K562 (cell line): Measurements from ENCODE around the gene CRYZL1. TPM values are rescaled to one million over a fixed set of nuclear protein-coding genes. Genes with fewer than 3 reads are reported as not detected.
A peak's percentile ranks its signal among the peaks of the same experiment; 100 is the strongest.

ENCODE experiments used
- AFF4 ChIP-seq: sonication (generic); formaldehyde crosslinking; IDR thresholded peaks from 2 replicates; pipeline ENCODE4 v1.8.0; 2023; ENCODE audit warnings: mild to moderate bottlenecking, missing genetic modification reagents
- LCOR ChIP-seq: sonication (generic); formaldehyde crosslinking; IDR thresholded peaks from 2 replicates; pipeline ENCODE4 v1.8.0; 2022; ENCODE audit warnings: mild to moderate bottlenecking, missing genetic modification reagents
- POLR2AphosphoS2 ChIP-seq: IDR thresholded peaks from 2 replicates; pipeline ENCODE4 v1.6.1; 2012; ENCODE audit warnings: low read length, improper control_type of control experiment
- RBM39 ChIP-seq: fragments of 200-400 bp; formaldehyde crosslinking; optimal IDR thresholded peaks from 2 replicates; pipeline ENCODE3; 2018; ENCODE audit warnings: low read depth, low read length
- SIN3A ChIP-seq, 2 experiments: fragments of 150-350 bp in 1 of 2; IDR thresholded peaks; 2 replicates each; pipeline ENCODE4 v1.6.1; 2011 to 2016; ENCODE audit warnings: borderline replicate concordance in 2 of 2, low read depth in 2 of 2, low read length in 2 of 2, mild to moderate bottlenecking in 2 of 2, moderate library complexity in 2 of 2; ENCODE audit not compliant: control insufficient read depth in 1 of 2
- SMAD3 ChIP-seq: fragments of 450-650 bp; formaldehyde crosslinking; conservative IDR thresholded peaks from 2 replicates; pipeline ENCODE4 v1.4.0; 2020; ENCODE audit warnings: mild to moderate bottlenecking
- SMC3 ChIP-seq: conservative IDR thresholded peaks from 2 replicates; pipeline ENCODE4 v1.6.1; 2011; ENCODE audit warnings: low read depth, low read length, improper control_type of control experiment; ENCODE audit not compliant: insufficient read depth
- UBTF ChIP-seq, 2 experiments: IDR thresholded peaks; 2 replicates each; pipeline ENCODE4 v1.6.1; 2012; ENCODE audit warnings: improper control_type of control experiment in 2 of 2, low read depth in 2 of 2, low read length in 2 of 2, borderline replicate concordance in 1 of 2
- ZBTB40 ChIP-seq, 2 experiments: fragments of 450-650 bp in 1 of 2; sonication (generic) in 1 of 2; formaldehyde crosslinking in 1 of 2; IDR thresholded peaks; 2 replicates each; pipeline versions ENCODE4 v1.7.1 to v1.9.0; 2016 to 2022; ENCODE audit warnings: inconsistent platforms in 1 of 2, mild to moderate bottlenecking in 1 of 2, missing genetic modification reagents in 1 of 2
- ZNF165 ChIP-seq: fragments of 250-450 bp; sonication (Bioruptor Pico); IDR thresholded peaks from 2 replicates; pipeline ENCODE4 v1.4.0; 2020; ENCODE audit warnings: borderline replicate concordance
- polyA plus RNA-seq, 8 experiments: library from polyadenylated mRNA; depleted of rRNA in 4 of 8; stranded (reverse) in 5 of 8; unstranded in 3 of 8; fragments of >200 nt; fragmentation: Nextera tagmentation in 2 of 8; fragmentation: Illumina TruSeq in 1 of 8; extraction: Ambion mirVana in 2 of 8; extraction: Trizol in 1 of 8; gene quantifications; 2 replicates each; pipeline versions ENCODE4 v1.2.1 to v1.2.3, GENCODE V29; 2011 to 2014; ENCODE audit warnings: inconsistent platforms in 1 of 8, missing spikeins in 1 of 8
- total RNA-seq, 7 experiments: library from RNA; depleted of rRNA in 6 of 7; stranded (reverse); fragments of >200 nt in 6 of 7; fragmentation: Illumina TruSeq in 2 of 7; extraction: Trizol in 2 of 7; gene quantifications; 2 replicates each; pipeline versions ENCODE4 v1.2.1 to v1.2.3, GENCODE V29; 2011 to 2021; ENCODE audit warnings: low replicate concordance in 1 of 7

The CRYZL1 gene
- total and polyA plus RNA-seq, 9 of the 15 experiments (the other 6 are each of a cell fraction or from before 2014, with no cell fraction given): 19.9 to 98.2 (median 39.2) TPM

- TF ChIP-seq POLR2AphosphoS2 (no peak), LCOR (CRISPR knock-in tag) (peak; percentile 61; the same call in 1 of the 2 replicates), UBTF (IDR thresholded peaks at IDR 0.05; ENCODE audit: borderline replicate concordance in 1 of 2, low read depth in 2 of 2, low read length in 2 of 2) (peak in 1 of 2 experiments; percentile 58; a peak in 1 of 4 replicates), ZBTB40 (IDR thresholded peaks at IDR 0.05) (peak; percentile 32; the same call in 1 of the 2 replicates), ZBTB40 (CRISPR knock-in tag; IDR thresholded peaks at IDR 0.05) (no peak), SMC3 (no peak), RBM39 (peak; percentile 80), AFF4 (peak; percentile 63; the same call in 1 of the 2 replicates), ZNF165 (CRISPR knock-in tag) (0 out of 2 replicates have a peak, but pooled peaks have one; percentile 54), SIN3A (IDR thresholded peaks at IDR 0.05; ENCODE audit: borderline replicate concordance in 2 of 2, control insufficient read depth in 1 of 2, low read depth in 2 of 2, low read length in 2 of 2) (peak in 1 of 2 experiments; percentile 51; a peak in 1 of 4 replicates), SMAD3 (CRISPR knock-in tag) (0 out of 2 replicates have a peak, but pooled peaks have one; percentile 68)
These were observed 53.6 kb downstream of the CRYZL1 start (continued) for GRCh38 chr21:33587792-33588484.
